ENCODE data around the gene SORT1. TPM values are rescaled to one million over a fixed set of nuclear protein-coding genes. Genes with fewer than 3 reads are reported as not detected.

SORT1 gene
- total and polyA plus RNA-seq, 3 experiments from 2014 or later: 0.16 to 3.9 (median 3.0) TPM

GRCh38 chr1:109341944-109342930 lies 55.5 kb downstream of the SORT1 start:
- no peak overlapping the region for H3K4me3 ChIP-seq (ENCODE audit: low read length)
- no peaks in the 10 kb centered on the region for H3K36me3 ChIP-seq (ENCODE audit: insufficient read depth, low read length)
- H3K4me3 Mint-ChIP-seq: no peak overlapping the region
- H3K9me3 ChIP-seq (ENCODE audit: low read length): no peaks in the 10 kb centered on the region
- CTCF ChIA-PET: interaction anchor here (0.8 kb wide), 1 partner anchor 60 kb away, joined by 3 read pairs; the partner anchor contains the start of gene PSRC1
- H3K36me3 Mint-ChIP-seq: peaks cover 0 to 5% (median 0%) of the 10 kb centered on the region in 3 donors
- no peaks in the 10 kb centered on the region for H3K27me3 ChIP-seq (ENCODE audit: insufficient read depth, low read length, poor library complexity, severe bottlenecking)
- no peak overlapping the region for H3K27ac ChIP-seq (ENCODE audit: low read depth, low read length)
- no peaks in the 10 kb centered on the region for H3K4me1 ChIP-seq (ENCODE audit: insufficient read depth, low read length)
- peaks cover 3 to 8% of the 10 kb centered on the region in 2 donors for H3K27me3 Mint-ChIP-seq
- POLR2A ChIA-PET: no interaction called here
- H3K4me1 Mint-ChIP-seq: no peaks in the 10 kb centered on the region
- H3K27ac Mint-ChIP-seq: no peak overlapping the region
- no peak for DNase-seq
- H3K9me3 Mint-ChIP-seq: no peaks in the 10 kb centered on the region

DNA sequence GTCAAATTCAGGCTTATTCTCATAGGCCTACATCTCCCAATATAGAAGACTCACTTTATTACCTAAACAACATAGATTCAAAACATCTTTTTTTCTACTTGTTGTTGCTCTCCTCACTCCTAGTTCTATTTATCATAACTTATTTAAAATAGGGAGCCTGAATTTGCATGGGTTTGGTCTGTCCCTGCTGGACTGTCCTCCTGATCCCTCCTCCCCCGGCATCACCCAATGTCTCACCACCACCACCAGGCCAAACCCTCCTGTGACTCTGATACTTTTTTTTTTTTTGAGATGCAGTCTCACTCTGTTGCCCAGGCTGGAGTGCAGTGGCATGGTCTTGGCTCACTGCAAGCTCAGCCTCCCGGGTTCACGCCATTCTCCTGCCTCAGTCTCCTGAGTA lies 59.1 kb downstream of the SORT1 start:
- no peaks in the 10 kb centered on the region for H3K9me3 ChIP-seq (ENCODE audit: low read length)
- no peak overlapping the region for H3K4me3 ChIP-seq (ENCODE audit: low read length)
- H3K4me1 ChIP-seq (ENCODE audit: insufficient read depth, low read length): no peaks in the 10 kb centered on the region
- H3K4me3 Mint-ChIP-seq: no peak overlapping the region
- no peaks in the 10 kb centered on the region for H3K4me1 Mint-ChIP-seq
- H3K27ac ChIP-seq (ENCODE audit: low read depth, low read length): no peak overlapping the region
- POLR2A ChIA-PET: no interaction called here
- H3K27me3 Mint-ChIP-seq: peaks cover 0 to 4% of the 10 kb centered on the region in 2 donors
- CTCF ChIA-PET: no interaction called here
- peaks cover 0 to 3% (median 0%) of the 10 kb centered on the region in 5 donors for H3K9me3 Mint-ChIP-seq
- no peaks in the 10 kb centered on the region for H3K27me3 ChIP-seq (ENCODE audit: insufficient read depth, low read length, poor library complexity, severe bottlenecking)
- DNase-seq: no peak
- H3K27ac Mint-ChIP-seq: no peak overlapping the region
- H3K36me3 ChIP-seq (ENCODE audit: insufficient read depth, low read length): no peaks in the 10 kb centered on the region
- no peaks in the 10 kb centered on the region for H3K36me3 Mint-ChIP-seq

GRCh38 chr1:109338091-109338490 lies 59.6 kb downstream of the SORT1 start:
- peaks cover 0 to under 1% of the 10 kb centered on the region in 2 donors for H3K27me3 Mint-ChIP-seq
- H3K4me1 Mint-ChIP-seq: no peaks in the 10 kb centered on the region
- Histone ChIP-seq H3K36me3 (ENCODE audit: insufficient read depth, low read length) (no peaks in the 10 kb centered on the region), H3K9me3 (ENCODE audit: low read length) (no peaks in the 10 kb centered on the region), H3K4me1 (ENCODE audit: insufficient read depth, low read length) (no peaks in the 10 kb centered on the region), H3K27ac (ENCODE audit: low read depth, low read length) (no peak overlapping the region), H3K27me3 (ENCODE audit: insufficient read depth, low read length, poor library complexity, severe bottlenecking) (no peaks in the 10 kb centered on the region), H3K4me3 (ENCODE audit: low read length) (no peak overlapping the region)
- peaks cover 0 to 3% (median 1%) of the 10 kb centered on the region in 5 donors for H3K9me3 Mint-ChIP-seq
- ChIA-PET POLR2A (no interaction called here), CTCF (no interaction called here)
- H3K36me3 Mint-ChIP-seq: peaks cover 0 to 3% (median 0%) of the 10 kb centered on the region in 3 donors
- no peak for DNase-seq
- H3K4me3 Mint-ChIP-seq: no peak overlapping the region
- H3K27ac Mint-ChIP-seq: no peak overlapping the region

DNA sequence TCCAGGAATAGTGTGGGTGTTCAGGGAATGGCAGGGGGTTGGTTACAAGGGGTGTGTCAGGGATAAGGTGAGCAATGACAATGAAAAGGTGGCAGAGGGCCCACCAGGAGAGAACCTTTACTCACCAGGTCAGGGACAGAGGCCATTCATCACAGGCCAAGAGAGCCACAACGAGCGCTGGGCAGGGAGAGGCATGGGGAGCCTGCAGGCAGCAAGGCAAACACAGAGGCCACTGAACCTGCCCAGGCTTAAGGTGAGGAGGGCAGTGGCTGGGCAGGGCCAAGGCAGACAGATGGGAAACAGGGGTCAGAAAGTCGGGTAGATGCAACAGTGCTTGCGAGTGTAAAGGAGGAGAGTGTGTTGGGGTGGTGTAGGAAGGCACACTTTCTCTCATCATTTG lies 62.6 kb downstream of the SORT1 start:
- H3K27ac Mint-ChIP-seq: no peak overlapping the region
- H3K4me1 Mint-ChIP-seq: no peaks in the 10 kb centered on the region
- H3K9me3 Mint-ChIP-seq: peaks cover 16 to 20% (median 17%) of the 10 kb centered on the region in 5 donors
- H3K27ac ChIP-seq (ENCODE audit: low read depth, low read length): no peak overlapping the region
- H3K4me3 Mint-ChIP-seq: no peak overlapping the region
- H3K36me3 ChIP-seq (ENCODE audit: insufficient read depth, low read length): no peaks in the 10 kb centered on the region
- ChIA-PET POLR2A (no interaction called here), CTCF (interaction anchor here (1.0 kb wide), 1 partner anchor 14 kb away, joined by 3 read pairs; no protein-coding TSS in a partner anchor)
- DNase-seq: no peak
- H3K27me3 Mint-ChIP-seq: peaks cover 0 to 3% of the 10 kb centered on the region in 2 donors
- H3K4me3 ChIP-seq (ENCODE audit: low read length): no peak overlapping the region
- H3K4me1 ChIP-seq (ENCODE audit: insufficient read depth, low read length): no peaks in the 10 kb centered on the region
- H3K9me3 ChIP-seq (ENCODE audit: low read length): no peaks in the 10 kb centered on the region
- peaks cover 0 to 24% (median 0%) of the 10 kb centered on the region in 3 donors for H3K36me3 Mint-ChIP-seq
- no peaks in the 10 kb centered on the region for H3K27me3 ChIP-seq (ENCODE audit: insufficient read depth, low read length, poor library complexity, severe bottlenecking)

DNA sequence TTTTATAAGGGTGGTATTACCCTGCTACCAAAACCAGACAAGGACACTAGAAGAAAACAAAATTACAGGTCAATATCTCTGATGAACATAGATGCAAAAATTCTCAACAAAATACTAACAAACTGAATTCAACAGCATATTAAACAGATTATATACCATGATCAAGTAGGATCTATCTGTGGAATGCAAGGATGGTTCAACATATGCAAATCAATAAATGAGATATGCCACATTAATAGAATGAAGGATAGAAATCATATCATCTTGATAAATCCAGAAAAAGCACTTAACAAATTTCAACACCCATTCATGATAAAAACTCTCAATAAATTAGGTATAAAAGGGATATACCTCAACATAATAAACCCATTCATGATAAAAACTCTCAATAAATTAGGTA lies 66.6 kb downstream of the SORT1 start:
- peaks cover 4 to 5% of the 10 kb centered on the region in 2 donors for H3K27me3 Mint-ChIP-seq
- Histone ChIP-seq H3K9me3 (ENCODE audit: low read length) (no peaks in the 10 kb centered on the region), H3K4me3 (ENCODE audit: low read length) (no peak overlapping the region), H3K4me1 (ENCODE audit: insufficient read depth, low read length) (no peaks in the 10 kb centered on the region), H3K27me3 (ENCODE audit: insufficient read depth, low read length, poor library complexity, severe bottlenecking) (no peaks in the 10 kb centered on the region), H3K27ac (ENCODE audit: low read depth, low read length) (no peak overlapping the region), H3K36me3 (ENCODE audit: insufficient read depth, low read length) (no peaks in the 10 kb centered on the region)
- no peak overlapping the region for H3K4me3 Mint-ChIP-seq
- H3K27ac Mint-ChIP-seq: no peak overlapping the region
- peaks cover 0 to 30% (median 1%) of the 10 kb centered on the region in 3 donors for H3K36me3 Mint-ChIP-seq
- ChIA-PET POLR2A (no interaction called here), CTCF (no interaction called here)
- H3K9me3 Mint-ChIP-seq: peaks cover 21 to 26% (median 22%) of the 10 kb centered on the region in 5 donors
- DNase-seq: no peak
- no peaks in the 10 kb centered on the region for H3K4me1 Mint-ChIP-seq

DNA sequence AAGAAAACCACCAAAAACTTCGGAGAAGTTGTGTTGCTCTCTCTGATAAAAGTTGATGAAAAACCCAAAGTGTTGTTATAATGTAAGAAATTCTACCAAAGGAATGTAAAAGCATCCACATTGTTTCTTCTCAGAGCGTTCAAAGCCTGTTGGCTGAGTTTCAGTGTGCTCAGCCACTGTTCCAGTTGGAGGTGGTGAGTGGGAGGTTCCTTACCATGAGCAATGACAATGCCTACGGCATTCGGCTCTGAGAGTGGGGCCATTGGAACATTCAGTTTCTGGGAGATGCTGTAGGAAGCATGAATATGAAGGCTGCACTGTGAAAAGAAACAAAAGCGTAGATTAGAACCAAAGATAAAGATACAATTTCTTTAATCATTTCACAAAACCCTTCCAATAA lies 70.4 kb downstream of the SORT1 start:
- CTCF ChIA-PET: no interaction called here
- no peaks in the 10 kb centered on the region for H3K4me1 Mint-ChIP-seq

DNA sequence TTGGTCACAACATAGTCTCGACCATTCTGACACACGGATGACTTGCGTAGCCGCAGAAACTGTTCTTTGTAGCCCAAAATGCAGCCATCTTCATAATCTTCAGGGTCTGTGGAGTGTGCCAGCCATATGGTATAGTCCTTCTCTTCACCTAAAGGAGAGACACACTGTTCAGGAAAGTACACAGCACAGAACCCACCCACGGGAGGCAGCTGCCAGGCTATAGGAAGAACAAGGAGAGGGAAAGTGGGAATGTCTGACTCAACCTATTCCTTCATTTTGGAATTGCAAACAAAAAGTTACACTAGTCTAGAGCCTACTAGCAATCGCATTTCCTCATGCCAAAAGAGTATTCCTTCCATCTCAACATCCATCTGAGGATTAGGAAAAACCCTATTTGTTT lies 74.7 kb downstream of the SORT1 start:
- Histone ChIP-seq H3K4me1 (ENCODE audit: insufficient read depth, low read length) (no peaks in the 10 kb centered on the region), H3K27me3 (ENCODE audit: insufficient read depth, low read length, poor library complexity, severe bottlenecking) (no peaks in the 10 kb centered on the region), H3K36me3 (ENCODE audit: insufficient read depth, low read length) (no peaks in the 10 kb centered on the region), H3K27ac (ENCODE audit: low read depth, low read length) (no peak overlapping the region), H3K9me3 (ENCODE audit: low read length) (no peaks in the 10 kb centered on the region), H3K4me3 (ENCODE audit: low read length) (no peak overlapping the region)
- H3K27me3 Mint-ChIP-seq: peaks cover 0 to 1% of the 10 kb centered on the region in 2 donors
- H3K36me3 Mint-ChIP-seq: peaks cover 0 to 3% (median 0%) of the 10 kb centered on the region in 3 donors
- no peak for DNase-seq
- no peaks in the 10 kb centered on the region for H3K4me1 Mint-ChIP-seq
- ChIA-PET CTCF (no interaction called here), POLR2A (no interaction called here)
- H3K27ac Mint-ChIP-seq: no peak overlapping the region
- no peak overlapping the region for H3K4me3 Mint-ChIP-seq
- H3K9me3 Mint-ChIP-seq: no peaks in the 10 kb centered on the region

More for the DNA sequence above, 70.4 kb downstream of the SORT1 start:
- Histone ChIP-seq H3K27ac (ENCODE audit: low read depth, low read length) (no peak overlapping the region), H3K27me3 (ENCODE audit: insufficient read depth, low read length, poor library complexity, severe bottlenecking) (no peaks in the 10 kb centered on the region), H3K4me1 (ENCODE audit: insufficient read depth, low read length) (no peaks in the 10 kb centered on the region), H3K36me3 (ENCODE audit: insufficient read depth, low read length) (no peaks in the 10 kb centered on the region), H3K4me3 (ENCODE audit: low read length) (no peak overlapping the region), H3K9me3 (ENCODE audit: low read length) (no peaks in the 10 kb centered on the region)
- peaks cover 4 to 5% of the 10 kb centered on the region in 2 donors for H3K27me3 Mint-ChIP-seq
- no peak overlapping the region for H3K4me3 Mint-ChIP-seq
- peaks cover 0 to 26% (median 1%) of the 10 kb centered on the region in 3 donors for H3K36me3 Mint-ChIP-seq
- H3K27ac Mint-ChIP-seq: no peak overlapping the region
- POLR2A ChIA-PET: no interaction called here
- no peak for DNase-seq
- peaks cover 19 to 24% (median 22%) of the 10 kb centered on the region in 5 donors for H3K9me3 Mint-ChIP-seq

DNA sequence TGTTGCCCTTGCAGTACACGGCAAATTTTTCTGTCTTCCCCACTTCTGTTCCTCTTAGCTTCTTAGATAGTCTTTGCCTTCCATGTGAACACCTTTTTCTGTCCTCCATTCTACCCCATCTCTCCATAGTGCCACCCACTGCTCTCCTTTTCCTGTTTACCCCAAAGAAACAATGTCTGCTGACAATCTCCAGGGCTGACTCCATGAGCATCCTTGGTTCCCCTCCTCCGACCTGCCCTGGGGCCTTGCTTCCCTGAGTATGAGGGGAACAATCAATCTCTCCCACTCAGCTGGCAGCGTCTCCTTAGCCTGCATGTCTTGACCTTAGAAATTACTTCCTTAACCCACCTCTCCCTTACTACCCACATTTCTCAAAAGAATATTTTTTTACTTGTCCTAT lies 78.6 kb downstream of the SORT1 start:
- POLR2A ChIA-PET: no interaction called here
- H3K27ac Mint-ChIP-seq: no peak overlapping the region
- Histone ChIP-seq H3K4me3 (ENCODE audit: low read length) (no peak overlapping the region), H3K4me1 (ENCODE audit: insufficient read depth, low read length) (no peaks in the 10 kb centered on the region), H3K36me3 (ENCODE audit: insufficient read depth, low read length) (no peaks in the 10 kb centered on the region), H3K27me3 (ENCODE audit: insufficient read depth, low read length, poor library complexity, severe bottlenecking) (no peaks in the 10 kb centered on the region), H3K9me3 (ENCODE audit: low read length) (no peaks in the 10 kb centered on the region), H3K27ac (ENCODE audit: low read depth, low read length) (no peak overlapping the region)
- no peaks in the 10 kb centered on the region for H3K36me3 Mint-ChIP-seq
- no peak for DNase-seq
- CTCF ChIA-PET: no interaction called here
- H3K9me3 Mint-ChIP-seq: no peaks in the 10 kb centered on the region
- peaks cover 0 to 4% of the 10 kb centered on the region in 2 donors for H3K27me3 Mint-ChIP-seq
- H3K4me3 Mint-ChIP-seq: no peak overlapping the region
- no peaks in the 10 kb centered on the region for H3K4me1 Mint-ChIP-seq

Data from CD8-positive, alpha-beta memory T cell (primary cell).